ENCODE results near the gene POLG.

Gene POLG

DNA sequence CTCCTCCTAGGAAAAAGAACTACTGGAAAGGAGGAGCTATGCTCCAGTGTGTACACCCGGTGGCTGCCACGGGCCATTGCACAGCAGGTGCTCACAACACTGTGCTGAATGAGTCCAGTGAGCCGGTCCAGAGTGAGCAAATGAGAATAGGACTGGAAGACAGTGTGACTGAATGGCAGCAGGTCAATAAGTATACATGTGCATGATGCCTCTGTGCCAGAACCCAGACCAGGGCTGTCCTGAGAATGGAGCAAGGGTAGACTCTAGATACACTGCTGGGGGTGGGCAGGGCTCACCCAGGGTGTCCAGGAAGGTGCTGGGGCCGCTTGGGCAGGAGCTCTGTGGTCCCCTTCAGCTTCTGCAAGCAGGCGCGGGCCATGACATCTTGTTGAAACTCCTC is 8.3 kb downstream of the POLG start:
- DNase-seq (ENCODE audit: low read depth): no peak

DNA sequence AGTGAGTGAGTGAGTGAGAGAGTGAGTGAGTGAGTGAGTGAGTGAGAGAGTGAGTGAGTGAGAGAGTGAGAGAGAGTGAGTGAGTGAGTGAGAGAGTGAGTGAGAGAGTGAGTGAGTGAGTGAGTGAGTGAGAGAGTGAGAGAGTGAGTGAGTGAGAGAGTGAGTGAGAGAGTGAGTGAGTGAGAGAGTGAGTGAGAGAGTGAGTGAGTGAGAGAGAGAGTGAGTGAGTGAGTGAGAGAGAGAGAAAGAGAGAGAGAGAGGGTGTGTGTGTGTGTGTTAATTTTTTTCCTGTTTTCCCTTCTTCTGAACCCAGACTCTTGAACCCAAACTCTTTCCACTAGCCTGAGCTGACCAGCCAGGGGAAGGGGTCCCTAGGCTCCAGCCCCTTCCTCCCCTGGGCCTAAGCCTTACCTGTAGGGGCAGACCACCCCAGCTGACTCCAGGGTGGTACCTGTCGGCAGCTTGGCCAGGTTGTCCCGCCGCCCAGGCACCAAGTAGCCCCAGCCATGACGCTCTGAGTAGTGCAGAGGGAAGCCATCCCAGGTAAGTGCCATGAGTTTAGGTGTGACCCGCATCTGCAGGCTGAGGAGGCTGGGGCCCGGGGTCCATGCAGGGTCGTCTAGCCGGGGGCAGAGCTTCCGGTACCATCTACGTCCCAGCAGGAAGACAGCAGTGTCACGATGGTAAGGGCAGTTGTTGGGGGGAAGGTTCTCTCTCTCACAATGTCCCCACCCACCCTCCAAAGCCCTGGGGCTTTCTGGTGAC is 9.4 kb downstream of the POLG start:
- DNase-seq (ENCODE audit: low read depth): no peak

DNA sequence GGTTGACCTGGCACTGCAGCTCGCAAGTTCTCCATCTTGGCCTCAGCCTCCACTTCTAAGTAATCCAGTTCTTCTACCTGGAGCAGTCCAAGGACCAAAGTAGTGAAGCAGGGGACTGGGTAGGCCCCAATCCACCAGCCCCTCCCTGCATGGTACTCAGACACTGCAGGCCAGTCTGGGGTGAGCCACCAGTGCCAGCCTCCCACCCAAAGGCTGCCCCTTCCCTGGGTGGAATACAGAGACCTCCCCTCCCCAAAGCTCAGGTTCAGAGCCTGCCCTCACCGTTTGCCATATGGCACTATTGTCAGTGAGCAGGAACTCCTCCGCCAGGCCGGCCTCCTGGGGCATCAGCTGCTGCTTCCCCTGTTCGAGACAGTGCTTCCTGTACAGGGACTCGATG is 10.8 kb downstream of the POLG start:
- DNase-seq (ENCODE audit: low read depth): no peak

DNA sequence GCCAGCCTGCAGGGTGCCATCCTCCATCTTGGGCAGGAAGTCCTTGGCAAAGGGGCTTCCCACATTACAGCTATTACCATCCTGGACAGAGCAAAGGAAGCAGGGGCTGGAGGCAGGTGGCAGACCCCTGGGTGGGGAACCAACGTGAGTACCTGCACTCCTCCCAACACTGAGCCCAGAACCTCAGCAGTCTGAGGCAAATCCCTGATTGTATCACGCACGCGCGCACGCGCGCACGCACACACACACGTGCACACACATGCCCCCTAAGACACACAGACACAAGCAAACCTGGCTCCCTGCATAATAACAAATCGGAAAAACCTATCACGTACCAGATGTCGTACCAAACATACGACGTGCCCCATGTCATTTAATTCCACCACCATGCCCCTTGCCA is 11.8 kb downstream of the POLG start:
- DNase-seq (ENCODE audit: low read depth): no peak

DNA sequence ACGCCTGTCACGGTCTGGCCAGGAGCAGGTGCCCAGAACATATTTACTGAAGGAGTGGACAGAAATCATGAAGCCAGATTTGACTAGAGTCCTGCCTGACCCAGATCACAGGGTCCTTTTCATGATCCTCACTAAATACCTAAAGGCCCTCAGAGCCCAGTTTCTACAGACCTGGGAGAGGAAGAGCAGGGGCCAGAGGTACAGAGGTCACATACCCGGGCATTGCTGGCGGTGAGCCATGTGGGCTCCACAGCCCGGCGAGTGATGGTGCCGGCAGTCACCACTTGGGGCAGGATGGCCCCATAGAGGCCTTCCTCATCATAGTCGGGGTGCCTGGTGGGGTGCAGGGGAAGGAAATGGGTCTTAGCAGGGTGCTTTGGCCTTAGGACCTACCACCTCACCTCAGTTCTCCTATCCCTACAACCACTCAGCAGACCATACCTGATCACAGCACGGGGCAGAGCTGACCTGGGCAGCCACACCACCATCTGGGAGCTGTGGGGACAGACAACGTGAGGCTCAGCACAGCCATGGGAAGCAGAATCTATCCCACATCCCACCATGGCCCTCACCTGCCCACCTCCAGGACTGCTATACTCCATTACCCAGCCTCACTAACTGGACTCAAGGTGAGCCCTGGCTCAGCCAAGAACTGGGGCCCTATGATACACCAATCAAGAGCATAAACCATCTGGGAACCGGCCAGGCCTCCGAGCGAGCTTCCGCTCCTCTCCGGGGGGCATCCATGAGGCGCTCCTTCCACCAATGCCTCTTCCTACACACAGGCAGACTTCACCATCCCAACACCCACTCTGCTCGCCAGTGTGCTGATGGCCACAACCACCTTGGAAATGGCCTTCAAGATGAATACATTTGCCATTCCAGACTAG is 12.9 kb downstream of the POLG start:
- no peak for DNase-seq (ENCODE audit: low read depth)

DNA sequence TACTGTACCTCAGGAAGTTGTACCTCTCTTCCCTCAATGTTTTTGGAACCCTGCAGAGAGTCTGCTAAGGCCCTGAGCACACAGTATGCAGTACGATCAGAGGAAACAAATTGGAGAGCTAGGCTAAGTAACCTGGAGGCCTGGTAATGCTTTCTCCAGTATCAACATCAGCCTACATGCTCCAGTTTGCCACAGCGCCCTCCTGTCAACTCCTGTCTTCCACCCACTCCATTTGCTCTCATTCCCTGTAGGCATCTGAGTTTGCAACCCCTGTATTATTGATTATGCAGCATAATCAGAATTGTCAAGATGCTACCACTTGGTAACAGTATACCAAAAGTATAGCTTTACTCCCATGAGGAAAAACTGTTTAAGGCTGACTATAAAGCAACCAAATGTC is 14.4 kb downstream of the POLG start:
- DNase-seq (ENCODE audit: low read depth): no peak

DNA sequence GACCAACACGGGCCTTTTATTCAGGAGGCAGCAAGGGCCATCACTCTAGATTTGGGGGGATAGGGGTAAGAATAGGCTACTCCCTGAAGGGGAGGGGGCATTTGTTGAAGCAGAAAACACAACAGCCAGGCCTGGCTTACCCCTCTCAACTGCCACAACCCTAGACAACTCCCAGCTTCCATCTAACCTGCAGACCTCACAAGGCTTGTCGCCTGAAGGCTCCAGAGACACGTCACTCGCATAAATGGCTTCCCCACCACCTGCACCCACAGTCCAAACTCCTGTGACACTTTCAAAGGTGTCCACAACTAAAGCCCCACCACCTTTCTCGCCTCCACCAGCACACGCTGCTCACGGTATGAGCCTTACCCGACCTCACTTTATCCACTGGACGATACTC is 14.9 kb downstream of the POLG start:
- no peak for DNase-seq (ENCODE audit: low read depth)

DNA sequence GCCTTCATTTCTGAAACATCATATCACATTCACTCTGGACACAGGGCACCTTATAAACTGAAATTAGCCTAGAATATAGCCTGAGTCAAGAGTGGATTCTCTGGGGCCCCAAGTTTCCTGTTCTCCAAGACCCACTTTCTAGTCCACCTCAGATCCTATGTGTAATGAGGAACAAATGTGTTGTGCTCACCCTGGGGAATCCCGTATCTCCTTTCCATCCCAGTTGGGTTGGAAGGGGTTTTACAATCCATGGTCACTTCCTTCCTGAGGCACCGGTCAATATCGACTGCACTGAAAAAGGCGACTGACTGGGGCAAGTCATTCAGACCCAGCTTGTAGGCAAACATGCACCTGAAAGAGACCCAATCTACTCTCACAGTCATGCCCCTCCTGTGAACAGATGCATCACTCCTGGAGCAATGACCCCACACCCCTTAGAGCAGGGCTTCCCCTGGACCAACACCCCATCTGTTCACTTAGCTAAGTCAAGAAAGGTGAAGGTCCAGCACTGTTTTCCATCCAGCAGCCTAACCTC is 17.4 kb downstream of the POLG start:
- DNase-seq (ENCODE audit: low read depth): no peak

DNA sequence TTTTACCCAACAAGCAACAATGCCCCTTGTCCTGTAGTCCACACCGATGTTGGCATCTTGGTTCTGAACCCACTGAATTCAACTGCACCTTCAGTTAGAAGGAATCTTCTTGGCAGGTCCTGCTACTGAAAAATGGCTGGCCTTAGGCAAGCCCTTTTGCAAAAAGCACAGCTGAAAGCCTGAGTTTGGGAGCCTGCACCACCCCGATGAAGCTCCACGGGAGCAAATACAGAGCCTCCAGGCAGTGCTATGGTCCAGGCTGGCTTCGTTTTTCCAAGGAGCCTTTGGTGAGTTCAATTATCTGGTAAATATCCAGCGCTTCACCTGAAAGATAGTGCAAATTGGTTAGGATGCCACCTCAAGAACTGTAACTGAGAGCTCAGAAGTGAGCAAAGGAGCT is 18.1 kb downstream of the POLG start:
- DNase-seq (ENCODE audit: low read depth): no peak

DNA sequence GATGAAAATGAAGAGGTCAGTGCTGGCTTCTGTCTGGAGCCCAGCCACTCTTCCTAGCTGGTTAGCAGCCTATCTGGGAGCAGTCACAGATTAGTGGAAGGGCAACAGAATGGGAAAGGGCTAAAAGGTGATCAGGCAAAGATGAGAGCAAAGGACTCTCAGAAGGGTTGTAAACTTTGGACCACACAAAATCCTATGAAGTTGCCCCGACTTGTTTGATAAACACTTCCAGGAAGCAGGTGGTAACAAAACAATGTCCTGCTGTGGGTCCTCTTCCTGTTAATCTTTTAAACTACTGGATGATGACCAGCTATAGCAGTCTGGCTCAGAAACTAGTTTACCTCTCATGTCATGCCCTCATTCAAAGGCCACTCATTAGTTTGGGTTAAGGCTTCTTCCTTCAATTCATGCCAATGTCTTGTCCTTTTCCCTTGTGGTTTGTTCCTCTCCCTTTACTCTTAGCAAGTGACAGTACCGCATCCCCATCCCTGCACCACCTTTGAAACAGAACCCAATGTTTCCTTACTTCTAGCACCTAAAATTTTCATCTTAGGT is 19.2 kb downstream of the POLG start:
- DNase-seq (ENCODE audit: low read depth): no peak

DNA sequence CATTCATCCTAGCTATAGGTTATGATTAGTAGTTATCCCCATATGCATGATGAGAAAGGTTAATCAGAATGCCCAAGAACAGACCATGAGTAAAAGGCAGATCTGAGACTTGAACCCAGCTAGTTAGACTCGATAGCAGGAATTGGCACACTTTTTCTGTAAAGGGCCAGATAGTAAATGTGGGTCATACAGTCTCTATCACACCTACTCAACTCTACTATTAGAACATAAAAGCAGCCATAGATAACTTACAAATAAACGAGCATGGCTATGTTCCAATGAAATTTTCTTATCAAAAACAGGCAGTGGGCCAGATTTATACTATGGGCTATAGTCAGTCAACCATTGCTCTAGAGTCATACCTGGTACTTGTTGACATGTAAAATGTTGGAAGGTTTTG is 24.6 kb downstream of the POLG start:
- no peak for DNase-seq (ENCODE audit: low read depth)

DNA sequence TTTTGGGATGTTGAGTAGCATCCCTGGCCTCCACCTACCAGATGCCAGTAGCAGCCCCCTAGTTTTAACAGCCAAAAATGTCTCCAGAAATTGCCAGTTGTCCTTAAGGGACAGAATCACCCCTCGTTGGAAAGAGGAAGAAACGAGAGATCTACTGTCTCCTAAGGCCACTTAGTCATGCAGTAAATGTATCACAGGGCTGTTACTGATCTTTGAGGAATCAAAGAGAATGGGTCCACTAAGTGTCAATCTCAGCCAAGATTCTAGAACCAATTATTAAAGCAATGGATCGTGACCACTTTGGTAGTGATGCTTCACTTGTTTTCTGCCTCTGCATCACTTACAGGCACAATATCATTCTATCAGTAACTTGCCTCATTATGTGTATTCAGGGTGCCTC is 26.4 kb downstream of the POLG start:
- DNase-seq (ENCODE audit: low read depth): no peak

DNA sequence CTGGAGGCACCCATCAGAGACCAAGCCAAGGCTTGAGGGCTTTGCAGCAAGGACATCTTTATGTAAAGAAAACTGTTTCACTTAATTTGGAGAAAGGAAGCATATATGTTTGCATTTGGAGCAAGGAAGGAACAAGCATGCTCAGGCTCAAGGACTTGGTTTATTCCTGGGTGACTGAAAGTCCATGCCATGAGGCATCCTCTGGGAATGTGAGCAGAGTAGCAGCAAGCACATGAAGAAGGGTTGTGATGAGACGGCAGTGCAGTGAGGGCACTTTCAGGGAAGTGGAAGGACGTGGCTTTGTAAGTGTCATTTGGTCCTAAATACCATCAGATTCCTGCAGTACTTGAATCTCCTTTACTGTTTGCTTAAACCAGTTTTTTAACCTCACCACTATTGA is 26.8 kb downstream of the POLG start:
- no peak for DNase-seq (ENCODE audit: low read depth)

DNA sequence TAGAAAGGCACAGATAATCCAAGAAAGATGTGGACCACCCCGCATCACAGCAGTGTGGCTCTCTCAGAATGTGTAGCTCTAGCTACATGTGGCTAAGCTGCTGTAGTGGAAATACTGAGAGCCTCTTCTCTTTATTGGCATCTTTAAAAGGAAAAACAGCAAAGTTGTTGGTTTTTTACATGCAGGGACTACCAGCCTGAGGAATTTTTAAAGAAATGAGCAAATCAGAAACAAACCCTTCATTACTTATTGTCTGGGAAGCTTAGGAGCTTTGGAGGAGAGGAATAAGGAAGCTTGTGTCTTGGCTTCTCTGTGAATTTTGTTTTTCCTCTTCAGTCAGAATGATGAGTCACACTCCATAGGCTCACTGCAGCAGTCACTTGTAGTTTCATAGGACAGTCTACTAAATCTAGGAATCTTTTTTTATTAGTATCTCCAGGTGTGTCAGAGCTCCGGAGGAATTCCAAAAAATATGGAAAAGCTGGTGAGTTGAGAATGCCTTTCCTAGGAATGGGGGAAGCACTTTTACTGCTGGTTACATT is 27.5 kb downstream of the POLG start:
- DNase-seq (ENCODE audit: low read depth): no peak

DNA sequence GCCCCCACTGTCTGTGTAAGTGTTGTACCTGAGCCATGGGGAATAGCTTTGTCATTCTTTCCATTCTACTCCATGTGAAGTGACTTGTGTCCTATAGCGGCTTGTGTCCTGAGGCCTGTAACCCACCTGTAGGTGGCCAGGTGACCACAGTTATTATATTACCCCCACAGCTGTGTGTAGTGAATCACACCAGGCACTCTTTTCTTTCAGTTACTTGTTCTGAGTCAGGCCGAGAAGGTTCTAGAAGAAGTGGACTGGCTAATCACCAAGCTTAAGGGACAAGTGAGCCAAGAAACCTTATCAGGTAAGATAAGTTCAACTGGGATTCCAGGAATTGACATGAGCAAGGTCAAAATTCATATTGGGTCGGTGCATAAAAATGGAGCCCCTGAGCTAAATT is 29.2 kb downstream of the POLG start:
- no peak for DNase-seq (ENCODE audit: low read depth)

DNA sequence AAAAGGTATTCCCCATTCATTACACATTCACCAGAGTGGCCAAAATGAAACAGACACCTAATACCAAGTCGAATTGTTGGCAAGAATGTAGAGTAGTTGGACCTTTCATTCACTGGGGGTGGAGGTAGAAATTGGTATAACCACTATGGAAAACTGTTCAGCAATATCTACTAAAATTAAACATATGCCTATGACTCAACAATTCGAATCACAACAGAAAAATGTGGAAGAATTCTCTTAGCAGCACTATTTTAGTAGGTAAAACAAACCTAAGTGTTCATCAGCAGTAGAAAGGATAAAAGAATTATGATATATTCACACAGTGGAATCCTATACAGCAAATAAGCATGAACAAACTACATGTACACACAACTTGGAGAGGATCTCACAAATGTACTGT is 30.6 kb downstream of the POLG start:
- DNase-seq (ENCODE audit: low read depth): no peak

DNA sequence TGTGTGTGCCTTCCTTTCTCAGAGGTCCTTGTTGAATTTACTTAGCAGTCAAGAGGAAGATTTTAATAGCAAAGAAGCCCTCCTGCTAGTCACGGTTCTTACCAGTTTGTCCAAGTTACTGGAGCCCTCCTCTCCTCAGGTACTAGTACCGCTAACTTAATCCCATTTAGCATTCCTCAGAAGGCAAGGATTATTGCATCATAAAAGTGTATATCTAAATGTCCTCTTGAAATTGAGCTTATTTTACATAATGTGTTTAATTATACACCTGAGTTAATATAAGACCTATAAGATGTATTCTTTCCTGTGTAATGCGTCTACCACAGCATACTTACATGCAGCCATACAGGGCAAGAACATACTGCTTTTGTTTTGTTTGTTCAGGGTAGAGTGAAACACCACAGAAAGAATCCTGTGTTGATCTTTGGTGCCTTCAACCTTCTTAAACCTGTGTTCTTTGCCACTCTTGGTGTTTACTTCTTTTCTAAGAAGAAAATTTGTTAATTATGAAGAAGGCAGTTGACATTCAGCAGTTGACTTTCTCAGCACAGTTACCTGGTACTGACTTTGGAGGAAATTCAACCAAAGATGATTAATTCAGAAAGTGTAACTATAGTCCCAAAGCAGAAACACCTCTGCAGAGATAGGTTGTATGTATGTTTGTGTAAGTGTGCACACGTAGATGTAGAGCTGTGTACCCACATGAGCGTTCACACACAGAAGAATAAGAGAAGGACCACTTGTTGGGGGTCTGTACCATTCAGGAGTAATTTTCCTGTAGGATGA is 33.1 kb downstream of the POLG start:
- no peak for DNase-seq (ENCODE audit: low read depth)

DNA sequence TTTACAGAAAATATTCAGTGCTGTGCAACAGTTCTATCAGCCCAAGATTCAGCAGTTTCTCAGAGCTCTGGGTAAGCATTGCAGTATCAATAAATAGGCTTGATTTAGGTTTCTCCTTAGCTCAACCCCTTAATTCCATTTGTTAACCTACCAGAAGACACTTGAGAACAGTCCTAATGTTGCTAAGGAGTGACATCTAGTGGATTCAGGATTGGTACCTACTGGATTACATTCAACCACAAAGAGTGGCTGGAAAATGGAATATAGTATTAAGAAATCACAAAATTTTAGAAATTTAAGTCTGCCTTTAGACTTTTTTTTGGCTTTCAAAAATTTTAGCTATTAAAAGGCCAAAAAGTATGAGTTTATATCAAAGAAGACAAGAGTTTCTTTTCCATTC is 34.7 kb downstream of the POLG start:
- DNase-seq (ENCODE audit: low read depth): no peak

DNA sequence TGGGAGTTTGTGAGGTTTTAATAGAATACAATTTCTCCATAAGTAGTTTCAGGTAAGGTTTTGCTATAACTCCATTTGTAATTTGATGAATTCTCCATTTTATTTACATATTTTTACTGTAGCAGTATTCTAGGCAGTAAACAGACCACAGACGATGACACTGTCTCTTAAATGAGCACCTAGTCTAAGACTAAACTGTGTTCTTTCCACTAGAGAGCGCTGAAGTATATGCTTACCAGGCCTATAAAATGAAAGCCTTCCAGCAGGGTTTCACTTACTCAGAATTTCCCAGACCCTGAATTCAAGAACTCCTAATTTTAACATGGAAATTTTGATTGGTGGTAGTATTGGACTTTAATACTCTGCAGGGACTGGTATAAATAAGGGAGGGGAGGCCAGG is 41.6 kb downstream of the POLG start:
- DNase-seq (ENCODE audit: low read depth): no peak

DNA sequence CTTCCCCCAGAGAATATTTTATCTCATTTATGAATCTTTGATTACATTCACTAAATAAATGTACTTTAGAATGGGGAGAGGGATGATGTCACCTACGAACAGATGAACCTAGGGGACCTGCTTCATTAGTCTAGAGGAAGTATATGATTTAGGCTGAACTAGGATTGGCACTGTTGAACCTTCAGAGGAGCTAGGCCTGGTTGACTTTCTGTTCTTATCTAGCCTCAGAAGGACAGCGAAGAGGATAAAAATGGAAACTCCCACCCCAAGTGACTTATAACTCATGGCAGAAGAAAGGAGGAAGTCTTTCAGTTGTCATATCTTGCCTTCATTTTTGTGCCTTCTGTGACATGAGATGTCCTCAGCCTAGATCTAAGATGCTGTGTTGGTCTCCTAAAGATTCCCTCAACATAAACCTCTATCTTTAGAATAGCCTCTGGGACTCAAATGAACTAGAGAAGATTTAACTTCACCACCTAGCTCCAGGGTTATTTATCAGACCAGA is 42.6 kb downstream of the POLG start:
- DNase-seq (ENCODE audit: low read depth): no peak

DNA sequence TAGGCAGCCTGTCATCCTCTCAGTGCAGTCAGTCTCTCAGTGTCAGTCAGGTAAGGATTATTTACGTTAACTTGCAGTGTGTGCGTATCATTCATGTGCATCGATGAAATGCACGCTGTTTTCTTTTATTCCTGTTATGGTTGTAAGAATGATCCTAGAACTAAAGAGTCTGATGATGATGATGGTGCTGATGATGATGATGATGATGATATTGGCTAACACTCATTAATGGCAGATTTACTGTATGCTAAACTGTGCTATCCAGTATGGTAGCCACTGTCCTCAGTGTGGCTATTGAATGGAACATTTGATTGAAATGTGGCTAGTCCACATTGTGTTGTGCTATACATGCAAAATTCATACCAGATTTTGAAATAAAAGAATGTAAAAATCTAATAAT is 51.4 kb downstream of the POLG start:
- no peak for DNase-seq (ENCODE audit: low read depth)

DNA sequence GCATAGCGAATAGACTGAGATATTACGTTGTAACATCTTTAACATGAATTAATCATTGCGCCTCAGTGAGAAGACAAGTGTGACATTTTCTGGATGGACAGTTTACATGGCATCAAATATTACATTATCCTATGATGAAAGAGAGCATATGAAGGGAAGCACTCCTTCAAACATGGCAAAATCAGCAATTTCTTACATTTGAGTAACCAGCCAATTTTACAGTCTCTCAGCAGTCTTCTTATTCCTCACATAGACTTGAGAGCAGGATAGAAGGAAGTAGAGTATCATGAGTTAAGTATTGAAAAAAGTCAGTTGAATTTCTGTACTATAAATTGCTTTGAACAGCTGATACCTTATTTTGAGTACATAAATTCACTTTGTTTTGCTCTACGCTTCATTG is 52.0 kb downstream of the POLG start:
- no peak for DNase-seq (ENCODE audit: low read depth)

All from stimulated activated CD8-positive, alpha-beta memory T cell treated with anti-CD3 and anti-CD28 coated beads, Interleukin-15, amount 100 ng/mL, for 1 hour (primary cell).